GM18873 (cell line): ENCODE results near the gene ELOVL7.
"Not testable (repeated sequence)": the region's sequence is repeated elsewhere in the genome, so short reads cannot be mapped to it uniquely, and the experiment has no call there.

ENCODE experiments used
- ATAC-seq: cut with Tn5 transposase; IDR thresholded peaks from one replicate; pipeline ENCODE4 v1.9.1; 2021; ENCODE audit warnings: mild to moderate bottlenecking, moderate library complexity, moderate number of reproducible peaks; ENCODE audit not compliant: unreplicated experiment, low FRiP score

ELOVL7 gene

DNA sequence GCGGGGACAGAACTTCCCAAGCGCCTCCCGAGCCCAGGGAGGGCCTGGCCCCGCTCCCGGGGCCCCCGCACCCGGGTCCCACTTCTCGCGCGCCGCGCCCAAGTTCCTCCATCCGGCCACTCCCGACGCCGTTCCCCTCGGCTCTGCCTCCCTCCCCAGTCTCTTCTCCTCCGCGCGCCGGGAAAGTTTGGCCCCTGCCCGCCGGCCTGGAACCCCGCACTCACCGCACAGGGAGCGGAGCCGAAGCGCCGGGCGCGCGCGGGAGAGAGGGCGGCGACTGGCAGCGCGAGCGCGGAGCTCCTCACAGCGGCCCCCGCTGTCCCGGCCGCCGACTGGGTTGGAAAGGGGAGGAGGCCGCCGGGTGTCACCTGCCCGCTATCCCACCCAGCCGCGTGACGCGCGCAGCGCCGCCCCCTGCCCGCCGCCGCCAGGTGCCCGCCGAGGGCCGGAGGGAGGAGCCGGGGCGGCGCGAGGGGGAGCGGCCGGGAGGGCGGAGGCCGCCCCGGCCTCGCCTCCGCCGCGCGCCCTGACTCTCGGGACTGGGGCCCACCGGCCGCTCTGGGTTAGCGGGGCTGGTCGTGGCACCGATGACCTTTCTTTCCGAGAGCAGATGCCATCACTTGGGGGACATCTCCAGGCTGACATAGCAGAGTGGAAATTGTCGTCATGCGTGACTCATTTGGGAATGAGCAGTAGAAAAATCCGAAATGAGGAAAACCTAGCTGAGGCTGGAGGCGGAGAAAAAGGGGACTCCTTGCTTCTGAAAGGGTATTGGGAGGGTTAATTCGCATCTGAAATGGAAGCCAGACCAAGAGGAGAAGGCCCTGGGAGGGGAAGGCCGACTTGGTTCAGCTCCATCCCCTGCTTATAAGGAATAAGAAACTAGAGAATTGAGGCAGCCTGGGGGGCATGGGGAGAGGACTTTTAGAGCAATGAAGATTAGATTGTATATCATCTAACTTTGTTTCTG lies at the start of gene ELOVL7:
Gene ELOVL7, minus strand, starts transcription at position 334 of the 970 bp plus-strand sequence. CDS start 56,872 bp downstream, outside the sequence.
- no peak for ATAC-seq

DNA sequence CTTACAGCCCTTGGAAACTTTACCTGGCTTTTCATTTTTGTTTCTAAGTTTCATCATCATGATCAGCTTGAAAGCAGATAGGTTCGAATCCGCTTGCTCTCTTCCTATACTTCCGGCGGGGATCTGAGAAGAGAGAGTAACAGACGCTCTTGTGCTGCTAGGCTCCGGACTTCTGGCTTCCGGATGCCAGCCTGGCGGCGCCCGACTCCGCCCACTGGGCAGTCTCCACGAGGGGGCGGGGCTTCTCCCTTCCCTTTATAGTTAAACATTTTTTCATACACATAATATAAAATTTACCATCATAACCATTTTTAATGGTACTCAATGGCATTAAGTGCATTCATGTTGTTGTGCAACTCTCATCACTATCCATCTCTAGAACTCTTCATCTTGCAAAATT lies 49.5 kb upstream of the ELOVL7 start:
- no peak for ATAC-seq

GRCh38 chr5:60891667-60892066 lies 47.6 kb upstream of the ELOVL7 start:
- ATAC-seq, result no peak

DNA sequence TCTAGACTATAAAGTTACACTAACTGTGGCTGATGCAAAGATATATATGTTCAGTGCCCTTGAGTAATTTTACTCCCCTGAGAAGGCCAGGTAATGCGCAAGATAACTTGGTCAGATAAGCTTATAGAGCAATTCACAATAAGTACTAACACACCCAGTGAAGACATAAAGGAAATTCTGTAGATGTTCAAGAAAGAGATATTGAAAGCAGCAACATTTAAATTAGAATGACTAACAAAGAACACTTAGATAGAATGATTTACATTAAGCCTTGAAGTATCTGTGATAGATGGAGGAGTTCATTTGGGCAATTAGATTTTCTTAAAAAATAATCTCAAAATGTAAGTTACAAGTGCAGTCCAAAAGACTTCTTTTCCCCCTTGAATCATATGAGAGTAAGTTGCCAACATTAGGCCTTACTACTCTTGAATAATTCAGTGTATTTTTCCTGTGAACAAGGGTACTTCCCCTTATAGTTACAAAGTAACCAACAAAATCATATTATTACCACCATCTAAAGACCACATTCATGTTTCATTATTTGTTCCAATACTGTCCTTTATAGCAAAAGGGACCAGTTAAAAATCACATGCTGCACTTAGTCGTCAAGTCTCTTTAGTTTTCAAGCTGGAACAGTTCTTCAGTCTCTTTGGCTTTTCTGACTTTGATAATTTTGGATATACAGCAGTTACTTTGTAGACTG lies 44.4 kb upstream of the ELOVL7 start:
- ATAC-seq, result no peak

DNA sequence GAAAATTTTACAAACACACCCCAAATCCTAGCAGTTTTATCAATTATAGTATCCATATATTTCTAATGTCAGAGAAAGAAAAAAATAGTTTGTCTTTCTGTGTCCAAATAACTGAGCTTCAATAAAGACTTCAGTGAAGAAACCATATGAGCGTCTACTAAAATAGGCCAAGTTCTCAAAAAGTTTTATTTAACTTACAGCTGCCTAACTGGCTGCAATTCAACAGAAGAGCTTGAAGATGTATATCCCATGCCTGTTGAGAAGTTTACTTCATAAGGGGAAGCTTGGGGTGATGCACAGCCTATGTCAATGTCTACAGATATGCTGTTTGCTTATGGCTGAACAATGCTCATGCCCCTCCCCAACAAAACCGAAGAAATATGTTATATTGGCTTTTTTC lies 43.7 kb upstream of the ELOVL7 start:
- ATAC-seq, result no peak

- no peak for ATAC-seq
These were observed 43.0 kb upstream of the ELOVL7 start for GRCh38 chr5:60887096-60887495.

DNA sequence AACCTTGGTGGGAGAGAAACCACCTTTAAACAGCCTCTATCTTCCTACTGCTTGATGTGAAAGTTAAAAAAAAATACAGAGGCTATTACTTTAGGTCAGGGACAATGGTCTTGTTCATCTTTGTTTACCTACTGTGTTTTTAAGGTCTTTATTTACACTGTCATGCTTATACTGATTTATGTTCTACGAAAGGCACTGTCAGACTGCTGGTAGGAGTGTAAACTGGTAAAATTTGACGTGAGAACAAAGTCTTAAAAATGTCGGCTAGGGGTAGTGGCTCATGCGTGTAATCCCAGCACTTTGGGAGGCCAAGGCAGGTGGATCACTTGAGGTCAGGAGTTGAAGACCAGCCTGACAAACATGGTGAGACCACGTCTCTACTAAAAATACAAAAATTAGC lies 42.1 kb upstream of the ELOVL7 start:
- no peak for ATAC-seq

- no peak for ATAC-seq
These were observed 39.2 kb upstream of the ELOVL7 start for GRCh38 chr5:60883229-60883628.

DNA sequence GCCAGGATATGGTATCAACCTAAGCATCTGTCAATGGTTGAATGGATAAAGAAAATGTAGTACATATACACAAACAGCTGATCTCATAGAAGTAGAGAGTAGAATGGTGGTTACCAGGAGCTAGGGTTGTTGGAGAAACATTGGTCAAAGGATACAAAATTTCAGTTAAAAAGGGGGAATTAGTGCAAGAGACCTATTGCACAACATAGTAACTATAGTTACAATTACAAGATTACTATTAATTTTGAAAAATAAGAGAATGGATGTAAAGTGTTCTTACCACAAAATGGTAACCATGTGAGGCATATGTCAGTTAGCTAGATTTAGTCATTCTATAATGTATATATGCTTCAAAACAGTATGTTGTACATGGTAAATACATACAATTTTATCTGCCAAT lies 28.8 kb upstream of the ELOVL7 start:
- no peak for ATAC-seq

DNA sequence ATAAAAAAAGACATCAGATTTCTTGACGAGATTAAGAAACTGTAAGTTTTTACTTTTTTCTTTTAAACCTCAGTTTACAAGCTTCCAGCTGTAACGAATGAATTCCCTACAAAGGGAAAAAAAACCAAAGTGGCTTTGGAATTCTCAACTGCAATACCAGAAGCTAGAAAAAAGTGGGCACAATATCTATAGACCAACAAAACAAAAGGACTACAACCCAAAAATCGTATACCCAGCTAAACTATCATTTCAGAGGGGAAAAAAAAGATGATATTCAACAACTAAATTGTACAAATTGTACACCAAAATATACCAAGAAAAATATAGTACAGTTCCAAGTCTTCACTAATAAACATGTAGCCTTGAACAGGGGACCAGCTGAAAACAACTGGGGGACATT lies 26.8 kb upstream of the ELOVL7 start:
- no peak for ATAC-seq

DNA sequence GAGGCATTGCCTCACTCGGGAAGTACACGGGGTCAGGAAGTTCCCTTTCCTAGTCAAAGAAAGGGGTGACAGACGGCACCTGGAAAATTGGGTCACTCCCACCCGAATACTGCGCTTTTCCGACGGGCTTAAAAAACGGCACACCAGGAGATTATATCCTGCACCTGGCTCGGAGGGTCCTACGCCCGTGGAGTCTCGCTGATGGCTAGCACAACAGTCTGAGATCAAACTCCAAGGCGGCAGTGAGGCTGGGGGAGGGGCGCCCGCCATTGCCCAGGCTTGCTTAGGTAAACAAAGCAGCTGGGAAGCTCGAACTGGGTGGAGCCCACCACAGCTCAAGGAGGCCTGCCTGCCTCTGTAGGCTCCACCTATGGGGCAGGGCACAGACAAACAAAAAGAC lies 16.5 kb upstream of the ELOVL7 start:
- ATAC-seq, result not testable (repeated sequence)

DNA sequence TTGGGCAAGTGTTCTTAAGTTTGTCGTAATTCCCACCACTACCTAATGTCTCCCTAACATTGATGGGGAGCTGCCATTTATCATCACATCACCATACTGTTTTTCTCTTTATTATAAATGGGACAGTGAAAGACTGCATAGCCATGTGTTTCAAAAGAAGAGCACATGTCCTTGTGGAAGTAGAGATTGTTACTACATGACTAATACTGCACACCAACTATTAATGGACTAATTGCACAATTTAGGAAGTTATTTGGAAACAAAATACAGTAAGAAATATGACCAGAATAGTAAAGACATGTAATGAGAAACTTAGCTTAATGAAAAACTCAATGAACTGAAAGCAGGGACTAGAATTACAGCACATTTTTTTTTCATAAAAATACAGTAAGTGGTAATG lies 12.0 kb upstream of the ELOVL7 start:
- no peak for ATAC-seq

- no peak for ATAC-seq
These were observed 8.9 kb upstream of the ELOVL7 start for GRCh38 chr5:60852940-60853339.

GRCh38 chr5:60852317-60852716 lies 8.2 kb upstream of the ELOVL7 start:
- no peak for ATAC-seq

DNA sequence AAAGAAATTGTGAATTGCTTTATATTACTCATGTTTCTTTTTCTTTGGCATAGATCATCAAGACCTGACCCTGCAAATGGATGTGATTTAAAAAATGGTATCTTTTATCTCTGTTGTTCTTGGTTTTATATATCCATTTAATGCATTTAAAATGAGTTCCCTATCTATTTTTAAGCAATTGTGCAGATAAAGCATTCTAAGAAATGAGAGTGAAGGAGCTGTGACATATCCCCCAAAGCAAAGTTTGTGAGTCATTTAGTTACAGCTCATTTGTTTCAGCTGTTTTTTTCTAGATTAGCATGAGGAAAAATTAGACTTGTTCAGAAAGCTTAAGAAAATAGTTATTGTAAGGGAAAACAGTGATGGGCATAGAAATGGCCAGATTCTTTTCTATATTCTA lies 7.6 kb upstream of the ELOVL7 start:
- ATAC-seq, result no peak

- ATAC-seq, result no peak
These were observed 2.2 kb upstream of the ELOVL7 start for GRCh38 chr5:60846298-60846697.

DNA sequence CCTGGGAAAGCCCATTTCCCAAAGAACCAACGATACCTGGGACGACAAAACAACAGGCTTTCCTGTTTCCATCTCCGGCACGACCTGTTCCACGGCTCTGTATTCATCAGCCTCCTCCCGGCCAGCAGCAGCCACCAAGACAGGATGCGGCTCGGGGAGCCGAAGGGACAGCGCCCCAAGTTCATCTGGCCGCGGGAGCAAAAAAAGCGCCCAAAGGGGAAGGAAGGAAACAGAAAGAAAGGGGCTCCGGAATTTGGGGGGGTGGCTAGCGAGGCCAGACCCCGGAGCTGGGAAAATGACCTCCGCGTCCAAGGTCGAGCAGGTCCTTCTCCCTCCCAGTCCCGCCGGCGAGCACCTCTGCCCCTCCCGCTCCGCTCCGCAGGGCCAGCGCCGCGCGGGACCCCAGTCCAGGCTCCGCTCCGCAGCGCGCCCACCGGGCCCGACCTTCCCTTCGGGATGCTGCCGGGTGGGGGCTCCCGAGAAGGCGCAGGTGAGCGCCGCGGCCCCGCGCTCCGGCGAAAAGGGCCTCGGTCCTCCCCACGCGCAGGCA lies 608 bp downstream of the ELOVL7 start:
- no peak for ATAC-seq

DNA sequence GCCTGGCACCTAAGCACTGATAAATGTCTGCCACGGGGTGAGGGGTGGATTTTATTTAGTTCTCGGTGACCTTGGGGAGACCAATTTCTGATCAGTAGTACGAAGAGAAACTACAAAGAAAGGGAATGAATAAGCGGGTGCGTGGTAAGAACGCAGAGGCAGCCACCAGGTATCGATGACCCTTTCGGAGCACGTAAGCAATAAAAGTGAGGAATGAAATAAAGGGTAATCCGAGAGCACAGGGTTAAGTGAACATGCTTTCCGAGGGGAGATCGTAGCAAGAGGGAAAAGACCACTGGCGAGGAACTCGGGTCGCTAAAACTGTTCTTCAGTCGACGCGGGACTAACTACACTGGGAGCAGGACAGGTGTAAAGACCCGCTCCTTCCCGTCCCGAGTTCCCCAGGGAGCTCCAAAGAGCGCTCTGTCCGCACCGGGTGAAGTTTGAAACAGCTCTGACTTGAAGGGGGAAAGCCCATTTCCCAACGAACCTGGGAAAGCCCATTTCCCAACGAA lies 1.1 kb downstream of the ELOVL7 start:
- no peak for ATAC-seq

GRCh38 chr5:60841361-60841760 lies 2.7 kb downstream of the ELOVL7 start:
- no peak for ATAC-seq

DNA sequence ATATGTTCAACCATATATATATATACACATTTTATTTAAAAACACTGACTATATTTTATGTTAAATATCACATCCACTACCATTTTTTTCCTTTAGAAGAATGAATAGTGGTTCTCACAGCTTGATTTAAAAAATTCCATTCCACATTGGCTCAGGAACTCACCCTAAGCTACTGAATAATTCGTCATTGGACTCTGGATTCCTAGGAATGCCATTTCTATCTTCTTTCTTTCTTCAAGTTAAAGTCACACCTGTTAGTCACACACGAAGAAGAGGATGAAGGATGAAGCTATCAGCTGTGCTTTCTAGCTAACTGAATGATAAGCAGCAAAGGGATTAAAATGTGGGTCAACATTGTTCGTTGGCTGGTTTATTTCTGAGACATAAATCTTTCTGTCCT lies 7.9 kb downstream of the ELOVL7 start:
- no peak for ATAC-seq

- ATAC-seq, result no peak
These were observed 8.5 kb downstream of the ELOVL7 start for GRCh38 chr5:60835554-60835953.
